GM12872 (cell line): ENCODE results near the gene SEC31A.

Experiments
- CTCF ChIP-seq: IDR thresholded peaks from 3 replicates; pipeline ENCODE4 v1.5.1; 2011; ENCODE audit warnings: low read depth, mild to moderate bottlenecking, low read length, moderate library complexity; ENCODE audit not compliant: insufficient read depth

SEC31A gene

GRCh38 chr4:82891707-82892466, 934 bp upstream of the SEC31A start:
- TF ChIP-seq CTCF, result no peak

GRCh38 chr4:82890528-82890900, 439 bp downstream of the SEC31A start:
- TF ChIP-seq CTCF, result no peak

- TF ChIP-seq CTCF, result no peak
Observed at GRCh38 chr4:82889287-82889686, 1.7 kb downstream of the SEC31A start.

- TF ChIP-seq CTCF, result no peak
Observed at GRCh38 chr4:82886147-82886942, 4.6 kb downstream of the SEC31A start.

- no peak for TF ChIP-seq CTCF
Observed at GRCh38 chr4:82885410-82885809, 5.5 kb downstream of the SEC31A start.

- TF ChIP-seq CTCF, result no peak
Observed at GRCh38 chr4:82868572-82868971, 22.4 kb downstream of the SEC31A start.

- TF ChIP-seq CTCF, result no peak
Observed at GRCh38 chr4:82866706-82867385, 24.1 kb downstream of the SEC31A start.
